Stimulated activated CD4-positive, alpha-beta T cell treated with anti-CD3 and anti-CD28 coated beads, Interleukin-15, amount 100 ng/mL, for 48 hours (primary cell): ENCODE results near the gene KIAA1614.

Source experiments
- DNase-seq, 2 donors: peaks; one replicate each; pipeline ENCODE4 v3.0.0-alpha.2; 2020; ENCODE audit warnings: low read depth in 2 of 2

Gene KIAA1614

GRCh38 chr1:180912801-180913565 is at the start of gene KIAA1614:
Gene KIAA1614, plus strand, starts transcription at chr1:180912897. Its CDS starts 347 bp downstream, at chr1:180913244.
- no peak for DNase-seq

- DNase-seq = peak in 1 of 2 donors; percentile 1
These were observed 49.4 kb upstream of the KIAA1614 start for GRCh38 chr1:180863158-180863775.

- DNase-seq = no peak
These were observed 30.7 kb upstream of the KIAA1614 start for GRCh38 chr1:180881806-180882509.

GRCh38 chr1:180884588-180885300 is 28.0 kb upstream of the KIAA1614 start:
- DNase-seq = no peak

GRCh38 chr1:180886338-180886737 is 26.4 kb upstream of the KIAA1614 start:
- no peak for DNase-seq

- no peak for DNase-seq
These were observed 24.9 kb upstream of the KIAA1614 start for GRCh38 chr1:180887841-180888240.

GRCh38 chr1:180888870-180889269 is 23.8 kb upstream of the KIAA1614 start:
- no peak for DNase-seq

- DNase-seq = no peak
These were observed 23.4 kb upstream of the KIAA1614 start for GRCh38 chr1:180889325-180889724.

- DNase-seq = no peak
These were observed 20.4 kb upstream of the KIAA1614 start for GRCh38 chr1:180892272-180892671.

- DNase-seq = no peak
These were observed 20.0 kb upstream of the KIAA1614 start for GRCh38 chr1:180892675-180893074.

- no peak for DNase-seq
These were observed 19.1 kb upstream of the KIAA1614 start for GRCh38 chr1:180893614-180894013.

- no peak for DNase-seq
These were observed 16.5 kb upstream of the KIAA1614 start for GRCh38 chr1:180896161-180896560.

GRCh38 chr1:180898441-180899219 is 14.1 kb upstream of the KIAA1614 start:
- no peak for DNase-seq

- DNase-seq = no peak
These were observed 13.4 kb upstream of the KIAA1614 start for GRCh38 chr1:180899262-180899661.

GRCh38 chr1:180901076-180901990 is 11.4 kb upstream of the KIAA1614 start:
- DNase-seq = no peak

- DNase-seq = no peak
These were observed 10.2 kb upstream of the KIAA1614 start for GRCh38 chr1:180902541-180902940.

- no peak for DNase-seq
These were observed 6.8 kb upstream of the KIAA1614 start for GRCh38 chr1:180905927-180906326.

GRCh38 chr1:180906511-180906910 is 6.2 kb upstream of the KIAA1614 start:
- no peak for DNase-seq

GRCh38 chr1:180907313-180908055 is 5.2 kb upstream of the KIAA1614 start:
- no peak for DNase-seq
